NCI-H524 (cell line): ENCODE results near the gene LRIG3.

Experiments
- DNase-seq, 2 experiments: peaks; one replicate each; lab custom pipeline; 2025; lab: John Stamatoyannopoulos, UW

The LRIG3 gene

DNA sequence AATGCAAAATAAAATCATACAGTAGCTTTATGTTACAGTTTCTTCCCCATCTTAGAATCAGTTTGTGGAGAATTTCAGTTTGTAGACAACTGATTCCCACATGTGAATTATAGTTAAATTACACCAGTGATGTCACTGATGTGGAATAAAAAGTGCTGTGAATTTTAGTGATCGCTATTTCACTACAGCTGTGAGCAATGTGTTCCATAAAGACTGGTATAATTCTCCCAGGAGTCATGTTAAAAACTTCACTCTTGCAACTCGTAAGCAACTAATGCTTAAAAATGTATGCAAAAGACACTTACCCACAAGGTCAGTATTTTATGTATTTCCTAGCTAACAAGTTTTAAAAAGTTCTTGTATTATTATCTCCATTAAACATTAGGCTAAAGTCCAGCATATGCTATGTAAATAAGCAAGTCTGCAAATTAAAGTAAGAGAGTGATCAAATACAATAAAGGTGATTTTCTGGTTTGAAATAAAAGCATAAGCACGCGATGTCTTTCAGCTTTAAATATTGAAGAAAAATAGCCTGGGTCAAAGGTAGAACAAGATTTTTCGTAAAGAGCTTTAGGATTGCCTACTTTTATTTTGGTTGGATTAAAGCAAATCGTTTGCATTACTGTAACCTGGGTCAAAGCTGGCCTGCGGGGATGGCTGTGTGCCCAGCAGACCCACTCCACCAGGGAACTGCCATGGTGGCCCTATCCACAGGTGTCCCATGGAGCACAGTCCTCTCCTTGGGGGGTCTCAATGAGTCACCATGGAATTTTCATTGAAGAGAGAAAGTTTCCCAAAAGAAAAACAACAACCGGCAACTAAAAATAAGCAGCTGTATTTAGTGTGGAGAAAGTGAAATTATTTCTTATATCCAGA is 12.7 kb upstream of the LRIG3 start:
- DNase-seq = no peak

DNA sequence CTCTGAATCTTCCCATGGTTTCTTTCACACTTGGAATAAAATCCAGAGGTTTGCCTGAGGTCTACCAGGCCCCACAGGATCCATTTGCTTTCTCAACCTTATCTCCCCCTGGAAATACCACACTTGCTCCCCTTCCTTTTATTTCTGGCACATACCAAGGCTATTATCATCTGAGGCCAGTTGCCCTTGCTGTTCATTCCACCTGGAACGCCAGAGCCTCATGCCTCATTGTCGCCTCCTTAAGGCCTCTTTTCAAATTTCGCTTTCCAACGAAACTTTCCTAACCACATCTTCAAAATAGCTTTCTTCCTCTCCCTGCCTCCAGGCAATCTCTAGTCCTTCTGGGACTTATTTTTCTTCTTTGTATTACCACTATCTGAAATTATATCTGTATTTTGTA is 11.2 kb upstream of the LRIG3 start:
- no peak for DNase-seq

DNA sequence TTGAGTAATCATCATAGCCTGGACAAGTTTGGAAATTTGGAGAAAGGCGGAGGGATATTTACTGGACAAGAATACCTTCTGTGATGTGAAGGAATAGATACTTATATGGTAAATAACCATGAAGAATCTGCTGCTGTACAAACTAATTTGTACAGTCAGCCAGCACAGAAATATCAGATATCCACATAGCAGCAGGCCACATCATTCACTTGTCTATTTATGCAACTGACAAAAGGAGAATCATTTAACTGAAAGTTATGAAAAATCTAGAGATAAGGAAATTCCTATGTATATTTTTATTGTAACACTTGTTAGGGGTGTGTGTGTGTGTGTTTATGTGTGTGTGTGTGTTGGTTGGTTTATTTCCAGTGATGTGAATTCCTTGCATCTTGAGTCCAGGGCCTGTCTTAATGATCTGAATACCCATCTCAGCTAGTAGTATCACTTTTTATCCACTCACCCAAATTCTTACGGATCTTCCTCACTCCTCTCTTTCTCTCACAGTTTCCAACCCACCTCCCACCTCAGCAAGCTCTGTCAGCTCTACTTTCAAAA is 10.5 kb upstream of the LRIG3 start:
- DNase-seq = no peak

DNA sequence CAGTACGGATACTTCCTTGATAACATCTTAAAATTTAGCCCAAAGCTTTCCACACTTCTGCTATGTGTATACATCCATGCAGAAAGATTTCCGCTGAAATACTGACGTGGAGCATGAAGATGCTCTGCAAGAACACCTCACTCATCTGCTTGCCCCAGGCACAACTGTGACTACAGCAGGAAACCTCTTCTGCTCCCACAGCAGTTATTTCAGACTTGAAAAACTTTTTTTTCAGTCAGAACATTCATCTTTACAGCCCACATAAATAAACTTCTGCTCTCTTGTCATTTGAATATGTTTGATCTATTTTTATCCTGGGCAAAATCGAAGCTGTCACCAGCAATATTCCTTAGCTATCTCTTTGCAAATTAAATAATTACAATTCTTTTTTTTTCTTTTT is 6.8 kb upstream of the LRIG3 start:
- DNase-seq = no peak

DNA sequence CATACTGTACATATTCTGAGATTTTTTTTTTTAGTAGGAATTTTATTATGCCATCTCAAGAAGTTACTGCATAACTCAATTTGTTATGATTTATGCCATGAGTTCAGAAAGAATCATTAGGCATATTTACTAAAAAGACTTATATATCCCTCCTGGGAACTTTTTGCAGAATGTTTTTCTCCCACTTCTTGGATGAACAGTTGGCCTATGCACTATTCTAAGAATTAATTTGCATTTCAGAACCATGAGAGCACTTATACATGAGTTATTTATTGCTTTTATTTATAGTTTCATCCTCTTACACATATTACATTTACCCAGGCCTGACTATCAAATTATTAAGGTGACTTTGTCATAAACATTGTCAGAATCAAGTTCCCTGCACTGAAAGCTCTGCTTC is 6.3 kb upstream of the LRIG3 start:
- no peak for DNase-seq

DNA sequence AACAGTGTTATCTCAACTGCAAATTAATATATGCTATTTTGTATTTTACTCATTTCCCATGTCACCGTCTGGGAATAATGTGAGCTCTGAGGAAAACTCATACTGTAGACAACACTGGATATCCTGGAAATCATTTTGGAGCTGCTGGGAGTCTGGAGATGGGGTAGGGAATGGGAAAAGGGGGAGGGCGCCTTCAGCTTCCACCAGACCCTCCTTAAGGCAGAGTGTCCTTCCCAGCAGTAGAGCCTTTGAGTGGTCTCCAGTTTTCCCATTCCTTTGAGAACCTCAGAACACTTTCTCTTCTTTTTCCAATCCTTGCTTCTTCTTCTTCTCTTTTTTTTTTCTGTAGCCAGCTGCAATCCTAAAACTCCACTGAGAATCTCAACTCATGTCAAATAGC is 5.4 kb upstream of the LRIG3 start:
- DNase-seq = no peak

DNA sequence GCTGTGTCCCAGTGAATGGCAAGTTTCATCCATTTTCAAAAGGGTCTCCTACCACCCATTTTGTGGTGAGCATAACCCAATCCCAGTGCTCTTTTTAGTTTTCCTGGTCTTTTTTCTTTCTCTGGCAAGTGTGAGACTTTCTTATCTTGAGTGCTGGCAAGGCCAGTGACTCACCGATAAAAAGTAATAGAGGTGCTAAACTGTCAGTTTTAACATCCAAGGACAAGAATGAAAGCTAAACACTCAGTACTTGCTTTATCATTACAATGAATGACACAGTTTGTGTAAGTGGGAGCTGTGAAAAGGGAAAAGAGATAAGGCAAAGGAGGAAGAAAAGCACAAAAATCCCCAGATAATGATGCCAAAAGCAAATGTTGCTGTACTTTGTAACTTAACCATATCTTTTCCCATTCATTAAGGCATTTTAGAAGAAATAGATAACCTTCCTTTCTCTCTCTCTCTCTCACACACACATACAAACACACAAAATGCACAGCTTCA is 4.9 kb upstream of the LRIG3 start:
- no peak for DNase-seq

DNA sequence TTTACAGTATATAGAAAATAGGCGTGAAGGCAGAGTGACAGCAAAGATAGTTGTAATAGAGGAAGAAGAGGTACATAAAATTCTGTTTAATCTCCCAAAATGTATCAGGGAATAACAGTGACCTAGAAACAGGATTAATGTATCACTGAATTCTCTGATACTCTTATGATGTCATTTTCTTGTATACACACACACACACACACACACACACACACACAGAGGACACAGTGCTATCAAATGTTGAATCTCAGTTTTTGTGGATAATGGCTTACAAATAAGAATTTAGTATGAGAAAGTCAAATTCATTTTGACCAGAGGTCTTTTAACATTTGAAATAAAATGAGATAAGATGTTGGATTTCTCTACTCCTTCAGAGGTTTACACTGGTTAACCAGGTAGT is 4.3 kb upstream of the LRIG3 start:
- no peak for DNase-seq

DNA sequence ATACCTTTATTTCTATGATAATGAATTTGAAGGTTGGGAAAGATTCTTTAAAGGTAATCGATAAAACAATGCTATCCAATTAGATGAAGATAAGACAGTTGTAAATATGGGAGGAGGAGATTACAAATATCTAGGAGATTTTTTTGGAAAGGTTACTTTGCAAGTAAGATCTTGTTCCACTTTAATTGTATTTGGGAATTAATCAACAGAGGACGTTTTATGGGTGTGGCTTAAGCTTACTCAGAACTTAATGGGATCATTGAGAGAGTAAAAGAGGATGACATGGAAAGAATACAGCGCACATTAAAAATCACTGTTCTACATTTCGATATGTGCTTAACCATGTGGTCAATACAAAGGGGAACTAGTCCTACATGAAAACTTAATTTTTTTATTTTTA is 3.5 kb upstream of the LRIG3 start:
- DNase-seq = no peak

DNA sequence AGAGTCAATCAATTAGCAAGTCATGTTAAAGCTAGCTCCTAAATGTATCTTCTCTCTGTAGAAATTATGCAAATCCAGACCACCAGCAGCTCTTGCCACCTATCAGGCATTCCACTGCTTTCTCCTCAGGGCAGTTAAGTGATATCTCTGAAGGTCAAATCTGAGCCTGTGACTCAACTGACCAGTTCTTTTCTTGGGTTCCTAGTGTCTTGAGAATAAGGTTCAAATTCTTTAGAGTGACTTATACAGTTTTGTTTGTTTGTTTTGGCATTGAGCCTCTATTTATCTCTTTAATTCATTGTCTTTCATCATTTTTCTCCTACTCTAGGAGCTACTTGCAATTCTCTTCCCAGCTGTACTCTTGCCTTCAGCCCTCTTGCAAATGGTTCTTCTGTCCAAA is 2.5 kb upstream of the LRIG3 start:
- DNase-seq = no peak

DNA sequence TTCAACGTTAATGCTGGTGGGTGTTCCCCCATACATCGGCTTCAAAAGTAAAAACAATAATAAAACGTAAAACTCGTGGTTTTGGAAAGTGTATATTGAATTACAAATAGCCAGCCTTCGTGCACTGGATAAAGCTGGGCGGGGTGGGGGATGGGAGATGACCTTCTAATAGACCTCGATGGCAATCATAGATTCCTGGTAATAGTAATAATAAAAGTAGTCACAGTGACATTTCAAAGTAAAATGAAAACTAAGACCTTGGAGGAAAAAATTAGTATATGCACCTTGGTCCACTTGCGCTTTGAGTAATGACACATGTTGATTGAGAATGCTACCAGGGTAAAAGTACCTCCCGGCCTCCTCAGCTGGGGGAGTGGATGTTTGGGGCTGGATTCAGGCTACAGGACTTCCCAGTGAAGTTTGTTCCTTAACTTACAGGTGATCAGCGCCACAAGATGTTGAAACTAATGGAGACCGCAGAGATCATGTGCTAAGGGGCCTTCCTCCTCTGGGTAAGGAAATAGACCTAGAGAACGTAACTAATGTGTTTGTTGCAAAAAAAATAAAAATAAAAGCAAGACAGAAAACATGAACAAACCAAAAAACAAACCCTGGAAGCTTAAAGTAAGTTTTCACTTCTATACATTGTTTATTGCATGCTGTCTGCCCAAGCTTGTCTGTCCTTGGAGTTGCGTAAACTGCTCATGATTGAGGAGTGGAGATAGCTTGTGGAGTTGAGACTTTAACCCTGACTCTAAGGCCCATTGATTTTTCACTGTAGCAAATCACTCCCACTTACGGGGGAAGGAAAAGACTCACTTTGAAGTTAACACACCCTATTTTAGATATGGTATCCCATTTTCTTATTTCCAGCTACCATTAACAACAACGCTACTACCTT is 907 bp upstream of the LRIG3 start:
- DNase-seq = no peak

DNA sequence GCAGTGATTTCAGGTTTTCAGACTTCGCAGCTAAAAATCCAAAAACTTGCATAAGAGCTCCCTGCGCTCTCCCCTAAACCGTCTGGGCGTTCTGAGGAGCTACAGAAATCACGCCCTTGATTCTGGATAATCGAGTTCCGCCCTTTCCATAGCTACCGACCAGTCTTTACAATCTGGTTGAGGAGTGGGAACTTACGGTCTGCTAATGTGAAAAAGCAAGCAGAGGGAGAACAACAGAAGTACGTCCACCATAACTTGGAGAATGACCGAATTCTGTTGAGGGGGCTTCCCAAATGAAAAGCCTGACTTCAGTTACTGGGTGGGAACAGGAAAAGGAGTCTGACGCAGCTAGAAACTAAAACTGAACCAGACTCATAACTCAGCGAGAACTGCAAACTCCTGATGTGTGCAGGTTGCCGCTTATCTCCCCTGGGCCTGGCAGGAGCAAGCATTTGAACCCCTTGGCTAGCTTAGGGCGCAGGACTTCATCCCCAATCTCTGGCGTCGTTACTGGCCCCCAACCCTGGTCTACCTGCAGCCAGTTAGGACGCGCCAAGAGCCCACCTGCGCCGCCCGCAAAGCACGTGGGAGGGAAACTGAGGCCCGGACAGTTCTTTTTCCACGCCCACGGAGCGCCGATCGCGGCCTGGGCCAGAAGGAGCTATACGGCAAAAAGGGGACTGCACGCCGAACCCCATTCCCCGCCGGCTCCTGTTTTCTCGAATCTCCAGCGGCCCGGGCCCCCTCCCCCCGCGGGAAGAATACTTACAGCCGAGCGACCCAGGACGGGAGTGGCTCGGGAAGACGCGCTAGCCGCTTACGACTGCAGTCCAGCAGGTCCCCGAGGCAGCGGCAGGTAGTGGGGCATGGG is 838 bp downstream of the LRIG3 start:
- DNase-seq = peak; percentile 1 to 59

DNA sequence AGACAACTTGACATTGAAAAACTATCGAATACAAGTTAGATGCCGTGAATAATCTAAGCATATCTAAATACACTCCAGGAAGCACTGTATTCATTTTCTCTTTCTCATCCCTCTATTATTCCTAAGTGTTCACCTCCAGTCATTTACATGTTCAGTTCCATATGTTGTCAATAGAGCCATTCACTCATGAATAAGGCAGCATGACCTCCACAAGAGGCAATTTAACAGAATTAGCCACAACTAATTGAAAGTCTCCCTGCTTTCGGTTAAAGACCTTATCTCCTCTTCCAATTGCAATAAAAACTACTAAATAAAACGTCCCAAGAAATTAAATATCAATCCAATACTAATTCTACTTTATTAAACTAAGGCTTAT is 1.8 kb downstream of the LRIG3 start:
- DNase-seq = peak; percentile 18 to 53

DNA sequence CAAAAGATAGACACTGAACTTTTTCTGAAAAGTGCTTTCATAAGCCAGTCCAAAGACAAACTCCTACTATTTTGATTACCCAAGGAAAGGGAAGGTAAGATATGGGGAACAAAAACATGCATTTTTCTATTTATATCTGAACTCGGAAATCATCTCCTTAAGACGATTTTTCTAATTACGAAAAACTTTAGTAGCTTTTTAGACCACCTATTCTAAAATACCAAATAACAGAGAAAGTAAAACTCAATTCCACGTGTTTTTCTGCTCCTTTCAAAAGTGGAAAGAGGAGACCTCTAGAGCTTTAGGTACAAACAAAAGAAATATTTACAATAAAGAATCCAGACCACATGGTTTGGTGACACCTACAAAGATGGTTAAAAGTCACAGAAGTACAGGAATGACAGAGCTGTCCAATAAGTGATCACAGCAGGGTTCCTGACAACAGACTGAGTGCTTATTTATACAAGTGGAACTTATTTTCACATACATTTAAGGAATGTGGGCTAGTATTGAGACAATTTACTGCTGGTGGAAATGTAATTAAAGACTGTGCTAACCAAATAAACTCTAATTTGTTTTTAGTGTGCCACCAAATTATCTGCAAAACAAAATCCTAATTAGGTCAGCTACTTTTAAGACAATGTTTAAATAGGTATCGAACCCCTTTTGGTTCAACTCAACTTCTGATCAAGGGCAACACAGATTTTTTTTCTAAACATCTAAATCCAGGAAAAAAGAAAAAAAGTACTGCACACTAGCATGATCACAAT is 2.4 kb downstream of the LRIG3 start:
- DNase-seq = peak in 1 of 2 experiments; percentile 5

DNA sequence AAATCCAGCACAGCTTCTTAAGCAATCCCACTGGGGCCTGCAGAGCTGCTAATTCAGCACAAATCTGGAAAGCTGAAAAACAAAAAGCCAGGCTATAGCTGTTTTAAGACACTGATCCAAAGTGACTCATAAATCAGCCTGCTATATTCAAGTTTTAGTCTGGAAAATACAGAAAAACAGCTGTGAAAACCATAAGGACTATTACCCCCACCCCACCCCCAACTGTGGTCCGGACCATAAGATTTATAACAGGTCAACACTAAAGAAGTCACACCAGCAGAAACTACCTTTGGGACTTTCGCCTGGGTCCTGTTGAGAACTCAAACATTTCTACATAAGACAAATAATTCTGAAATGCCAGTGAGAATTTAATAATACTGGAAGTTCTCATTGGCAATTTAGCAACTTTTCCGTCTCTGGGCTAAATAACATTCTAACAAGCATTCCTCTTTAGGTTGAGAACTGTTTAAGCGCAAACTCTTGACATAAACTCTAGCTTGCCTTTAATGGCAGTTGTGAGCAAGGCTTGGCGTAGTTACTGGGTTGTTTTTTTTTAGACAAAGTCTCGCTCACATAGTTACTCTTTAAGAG is 3.3 kb downstream of the LRIG3 start:
- peak in 1 of 2 experiments; percentile 22 for DNase-seq

DNA sequence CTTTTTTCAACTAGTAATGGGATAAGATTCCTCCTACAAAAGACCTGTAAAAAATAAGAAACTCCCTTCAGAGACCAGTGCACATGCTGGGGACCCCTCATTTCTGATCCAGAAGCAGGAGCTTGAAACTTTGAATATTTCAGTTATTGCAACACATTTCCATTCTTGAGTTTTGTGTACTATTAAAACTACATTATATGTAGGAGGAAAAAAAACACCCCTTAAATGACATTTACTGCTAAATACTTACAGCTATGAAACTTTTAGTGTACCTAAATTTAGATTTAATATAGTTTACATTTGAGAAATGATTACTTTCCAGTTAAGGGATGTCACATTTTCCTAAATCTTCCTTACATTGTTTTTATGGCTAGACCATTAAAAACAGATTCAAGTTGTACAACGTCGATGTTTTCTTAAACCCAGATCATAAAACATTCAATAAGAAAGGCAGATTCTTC is 4.1 kb downstream of the LRIG3 start:
- no peak for DNase-seq

DNA sequence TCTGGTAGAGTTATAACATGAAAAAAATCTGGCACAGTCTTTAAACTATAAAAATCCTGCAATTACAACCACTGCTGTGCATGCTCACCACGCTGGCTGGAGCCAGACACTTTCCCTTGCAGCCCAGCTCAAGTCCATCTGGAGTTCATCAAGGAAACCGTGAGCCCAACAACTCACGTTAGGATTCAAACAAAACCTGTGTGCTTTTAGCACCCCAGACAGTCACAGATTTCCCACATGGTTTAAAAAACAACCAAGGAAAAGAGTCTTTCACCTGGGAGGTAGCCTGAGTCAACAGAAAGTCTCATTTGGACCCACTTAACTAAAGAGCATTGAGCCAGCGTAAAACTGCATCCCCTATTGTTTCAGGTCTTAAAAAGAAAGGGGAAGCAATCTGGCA is 4.7 kb downstream of the LRIG3 start:
- DNase-seq = peak in 1 of 2 experiments; percentile 24

DNA sequence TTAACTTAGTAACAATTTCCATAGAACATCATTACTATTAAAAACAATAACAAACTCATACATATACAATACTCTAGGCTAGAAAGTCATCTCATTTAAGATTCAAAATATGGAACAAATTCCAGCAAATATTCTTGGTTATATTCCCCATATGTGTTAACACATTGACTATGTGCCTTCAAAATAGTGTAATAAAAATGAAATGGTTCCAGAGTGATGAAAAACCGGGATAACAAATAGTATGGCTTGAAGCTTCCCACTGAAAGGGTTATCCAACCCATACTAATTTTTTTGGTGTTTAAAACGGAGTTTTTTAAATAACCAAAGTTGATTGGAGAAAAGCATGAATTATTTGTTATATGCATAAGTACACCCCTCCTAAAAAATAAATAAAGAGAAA is 5.3 kb downstream of the LRIG3 start:
- no peak for DNase-seq

DNA sequence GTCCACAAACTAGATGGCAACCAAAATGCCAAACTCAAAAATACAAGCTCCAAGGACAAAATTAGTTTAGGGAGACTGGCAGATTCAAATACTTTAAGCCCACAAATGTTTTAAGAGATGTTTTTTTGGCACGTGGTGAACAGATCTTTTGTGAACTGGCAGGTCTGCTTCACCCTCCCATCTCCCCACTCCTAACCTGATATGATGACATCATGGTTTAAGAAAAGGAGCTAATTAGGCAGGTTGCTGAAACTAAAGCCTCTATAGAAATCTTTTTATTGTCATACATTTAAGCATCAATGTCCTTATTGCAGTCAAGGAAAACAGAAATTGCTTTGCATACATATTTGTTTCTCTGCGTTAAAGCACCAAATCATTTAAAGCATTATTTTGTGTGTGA is 5.8 kb downstream of the LRIG3 start:
- no peak for DNase-seq

DNA sequence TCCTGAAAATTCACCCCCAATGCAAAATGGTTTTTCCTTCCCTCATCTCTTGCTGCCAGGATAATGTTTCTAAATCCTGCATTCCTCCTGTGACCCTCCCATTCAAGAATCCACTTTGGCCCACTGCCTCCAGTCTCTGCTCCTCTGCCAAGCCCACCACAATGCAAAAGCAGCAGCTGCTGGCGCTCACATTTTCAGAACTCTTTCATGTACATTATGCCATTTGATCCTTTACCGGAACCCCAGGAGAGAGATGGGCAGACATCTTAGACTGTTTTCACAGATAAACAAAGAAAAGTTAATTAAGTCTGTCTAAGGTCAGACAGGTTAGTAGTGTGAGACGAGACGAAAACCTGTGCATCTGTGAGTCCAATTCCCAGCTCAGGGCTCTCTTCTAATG is 12.9 kb downstream of the LRIG3 start:
- no peak for DNase-seq
